ENCODE measurements around the gene KCNQ1.

KCNQ1 gene

GRCh38 chr11:2409611-2410468, 35.0 kb upstream of the KCNQ1 start:
- no peak for TF ChIP-seq POLR2A (IDR thresholded peaks at IDR 0.05; ENCODE audit: low read depth, low read length)
- TF ChIP-seq PAX5 (IDR thresholded peaks at IDR 0.05; ENCODE audit: insufficient read depth, low read length, severe bottlenecking): no peak
- TF ChIP-seq POU2F2 (IDR thresholded peaks at IDR 0.05; ENCODE audit: low read depth, low read length): no peak
- no peak for TF ChIP-seq POLR2AphosphoS5 (IDR thresholded peaks at IDR 0.05; ENCODE audit: low read depth, low read length)
- no peak for TF ChIP-seq TAF1 (IDR thresholded peaks at IDR 0.05; ENCODE audit: low read depth, low read length)
- TF ChIP-seq SPI1 (IDR thresholded peaks at IDR 0.05; ENCODE audit: low read depth, low read length): no peak
- DNase-seq (ENCODE audit: insufficient read length, low spot score): no peak
- FAIRE-seq: no peak

- FAIRE-seq (no peak), DNase-seq (ENCODE audit: insufficient read length, low spot score) (no peak)
- no peak for TF ChIP-seq POU2F2 (IDR thresholded peaks at IDR 0.05; ENCODE audit: low read depth, low read length)
- TF ChIP-seq PAX5 (IDR thresholded peaks at IDR 0.05; ENCODE audit: insufficient read depth, low read length, severe bottlenecking): no peak
- TF ChIP-seq POLR2AphosphoS5 (IDR thresholded peaks at IDR 0.05; ENCODE audit: low read depth, low read length): no peak
- TF ChIP-seq POLR2A (IDR thresholded peaks at IDR 0.05; ENCODE audit: low read depth, low read length): no peak
- TF ChIP-seq TAF1 (IDR thresholded peaks at IDR 0.05; ENCODE audit: low read depth, low read length): no peak
- no peak for TF ChIP-seq SPI1 (IDR thresholded peaks at IDR 0.05; ENCODE audit: low read depth, low read length)
These were observed 34.2 kb upstream of the KCNQ1 start for GRCh38 chr11:2410616-2411015.

GRCh38 chr11:2411446-2412305, 33.1 kb upstream of the KCNQ1 start:
- TF ChIP-seq POLR2AphosphoS5 (IDR thresholded peaks at IDR 0.05; ENCODE audit: low read depth, low read length) (no peak), TAF1 (IDR thresholded peaks at IDR 0.05; ENCODE audit: low read depth, low read length) (no peak), PAX5 (IDR thresholded peaks at IDR 0.05; ENCODE audit: insufficient read depth, low read length, severe bottlenecking) (no peak), POU2F2 (IDR thresholded peaks at IDR 0.05; ENCODE audit: low read depth, low read length) (no peak), SPI1 (IDR thresholded peaks at IDR 0.05; ENCODE audit: low read depth, low read length) (no peak), POLR2A (IDR thresholded peaks at IDR 0.05; ENCODE audit: low read depth, low read length) (no peak)
- DNase-seq (ENCODE audit: insufficient read length, low spot score) (no peak), FAIRE-seq (no peak)

GRCh38 chr11:2412323-2412722, 32.5 kb upstream of the KCNQ1 start:
- FAIRE-seq (no peak), DNase-seq (ENCODE audit: insufficient read length, low spot score) (no peak)
- TF ChIP-seq POU2F2 (IDR thresholded peaks at IDR 0.05; ENCODE audit: low read depth, low read length): no peak
- TF ChIP-seq PAX5 (IDR thresholded peaks at IDR 0.05; ENCODE audit: insufficient read depth, low read length, severe bottlenecking): no peak
- TF ChIP-seq POLR2AphosphoS5 (IDR thresholded peaks at IDR 0.05; ENCODE audit: low read depth, low read length): no peak
- TF ChIP-seq TAF1 (IDR thresholded peaks at IDR 0.05; ENCODE audit: low read depth, low read length): no peak
- no peak for TF ChIP-seq POLR2A (IDR thresholded peaks at IDR 0.05; ENCODE audit: low read depth, low read length)
- no peak for TF ChIP-seq SPI1 (IDR thresholded peaks at IDR 0.05; ENCODE audit: low read depth, low read length)

GRCh38 chr11:2413742-2414579, 30.8 kb upstream of the KCNQ1 start:
- no peak for TF ChIP-seq POU2F2 (IDR thresholded peaks at IDR 0.05; ENCODE audit: low read depth, low read length)
- TF ChIP-seq POLR2A (IDR thresholded peaks at IDR 0.05; ENCODE audit: low read depth, low read length): no peak
- no peak for FAIRE-seq

GRCh38 chr11:2414616-2415015, 30.2 kb upstream of the KCNQ1 start:
- TF ChIP-seq SPI1 (IDR thresholded peaks at IDR 0.05; ENCODE audit: low read depth, low read length): no peak
- TF ChIP-seq TAF1 (IDR thresholded peaks at IDR 0.05; ENCODE audit: low read depth, low read length): no peak
- no peak for TF ChIP-seq POU2F2 (IDR thresholded peaks at IDR 0.05; ENCODE audit: low read depth, low read length)
- no peak for TF ChIP-seq POLR2A (IDR thresholded peaks at IDR 0.05; ENCODE audit: low read depth, low read length)
- TF ChIP-seq PAX5 (IDR thresholded peaks at IDR 0.05; ENCODE audit: insufficient read depth, low read length, severe bottlenecking): no peak
- no peak for TF ChIP-seq POLR2AphosphoS5 (IDR thresholded peaks at IDR 0.05; ENCODE audit: low read depth, low read length)
- no peak for DNase-seq (ENCODE audit: insufficient read length, low spot score)
- no peak for FAIRE-seq

More at GRCh38 chr11:2413742-2414579, 30.8 kb upstream of the KCNQ1 start:
- no peak for DNase-seq (ENCODE audit: insufficient read length, low spot score)

GRCh38 chr11:2415171-2415570, 29.6 kb upstream of the KCNQ1 start:
- DNase-seq (ENCODE audit: insufficient read length, low spot score) (no peak), FAIRE-seq (no peak)
- no peak for TF ChIP-seq TAF1 (IDR thresholded peaks at IDR 0.05; ENCODE audit: low read depth, low read length)
- no peak for TF ChIP-seq SPI1 (IDR thresholded peaks at IDR 0.05; ENCODE audit: low read depth, low read length)
- TF ChIP-seq POLR2A (IDR thresholded peaks at IDR 0.05; ENCODE audit: low read depth, low read length): no peak
- TF ChIP-seq POU2F2 (IDR thresholded peaks at IDR 0.05; ENCODE audit: low read depth, low read length): no peak
- TF ChIP-seq PAX5 (IDR thresholded peaks at IDR 0.05; ENCODE audit: insufficient read depth, low read length, severe bottlenecking): no peak
- TF ChIP-seq POLR2AphosphoS5 (IDR thresholded peaks at IDR 0.05; ENCODE audit: low read depth, low read length): no peak

- FAIRE-seq (no peak), DNase-seq (ENCODE audit: insufficient read length, low spot score) (no peak)
- TF ChIP-seq POLR2AphosphoS5 (IDR thresholded peaks at IDR 0.05; ENCODE audit: low read depth, low read length): no peak
- TF ChIP-seq POLR2A (IDR thresholded peaks at IDR 0.05; ENCODE audit: low read depth, low read length): no peak
- TF ChIP-seq POU2F2 (IDR thresholded peaks at IDR 0.05; ENCODE audit: low read depth, low read length): no peak
- no peak for TF ChIP-seq PAX5 (IDR thresholded peaks at IDR 0.05; ENCODE audit: insufficient read depth, low read length, severe bottlenecking)
- TF ChIP-seq TAF1 (IDR thresholded peaks at IDR 0.05; ENCODE audit: low read depth, low read length): no peak
- TF ChIP-seq SPI1 (IDR thresholded peaks at IDR 0.05; ENCODE audit: low read depth, low read length): no peak
These were observed 29.0 kb upstream of the KCNQ1 start for GRCh38 chr11:2415601-2416380.

Data from GM12891 (cell line).